Activated CD4-positive, alpha-beta T cell treated with anti-CD3 and anti-CD28 coated beads, Interleukin-2, amount 50 U/mL, for 24 hours (primary cell): ENCODE results near the gene WBP1L.
"Not testable (repeated sequence)": the region's sequence is repeated elsewhere in the genome, so short reads cannot be mapped to it uniquely, and the experiment has no call there.

Source experiments
- DNase-seq, 2 donors: peaks; one replicate each; pipeline ENCODE4 v3.0.0-alpha.2; 2020; ENCODE audit warnings: low read depth in 1 of 2, low spot score in 1 of 2

WBP1L gene

GRCh38 chr10:102721954-102722353 lies 21.8 kb upstream of the WBP1L start:
- no peak for DNase-seq

GRCh38 chr10:102723989-102724388 lies 19.8 kb upstream of the WBP1L start:
- DNase-seq, result no peak

- DNase-seq, result no peak
Measured at GRCh38 chr10:102726274-102726673, 17.5 kb upstream of the WBP1L start.

GRCh38 chr10:102727037-102727818 lies 16.5 kb upstream of the WBP1L start:
- DNase-seq, result no peak

- peak in 1 of 2 donors; percentile 28 for DNase-seq
Measured at GRCh38 chr10:102729029-102730026, 14.4 kb upstream of the WBP1L start.

GRCh38 chr10:102731222-102731800 lies 12.4 kb upstream of the WBP1L start:
- no peak for DNase-seq

GRCh38 chr10:102732661-102733060 lies 11.1 kb upstream of the WBP1L start:
- DNase-seq, result no peak

GRCh38 chr10:102735065-102735562 lies 8.6 kb upstream of the WBP1L start:
- no peak for DNase-seq

GRCh38 chr10:102738692-102739121 lies 5.0 kb upstream of the WBP1L start:
- no peak for DNase-seq

- DNase-seq, result no peak
Measured at GRCh38 chr10:102740229-102740628, 3.5 kb upstream of the WBP1L start.

- no peak for DNase-seq
Measured at GRCh38 chr10:102741726-102742237, 2.0 kb upstream of the WBP1L start.

- DNase-seq, result not testable (repeated sequence)
Measured at GRCh38 chr10:102742313-102742712, 1.4 kb upstream of the WBP1L start.

GRCh38 chr10:102743078-102743587 lies 615 bp upstream of the WBP1L start:
- DNase-seq, result no peak

GRCh38 chr10:102744374-102745051 lies 765 bp downstream of the WBP1L start:
- DNase-seq, result no peak

- DNase-seq, result no peak
Measured at GRCh38 chr10:102745157-102745556, 1.4 kb downstream of the WBP1L start.

GRCh38 chr10:102752266-102752930 lies 8.7 kb downstream of the WBP1L start:
- no peak for DNase-seq

GRCh38 chr10:102752934-102753664 lies 9.4 kb downstream of the WBP1L start:
- DNase-seq, result no peak

- DNase-seq, result no peak
Measured at GRCh38 chr10:102753718-102754117, 10.0 kb downstream of the WBP1L start.

- DNase-seq, result no peak
Measured at GRCh38 chr10:102757323-102757722, 13.6 kb downstream of the WBP1L start.
